Stimulated activated CD4-positive, alpha-beta T cell treated with anti-CD3 and anti-CD28 coated beads, Interleukin-1b, Interleukin-23, amount 100 ng/mL, for 4 hours (primary cell): Measurements from ENCODE around the gene PTPRN.

ENCODE experiments used
- DNase-seq, 2 donors: peaks; one replicate each; pipeline ENCODE4 v3.0.0-alpha.2; 2020; ENCODE audit warnings: low read depth in 2 of 2

The PTPRN gene

DNA sequence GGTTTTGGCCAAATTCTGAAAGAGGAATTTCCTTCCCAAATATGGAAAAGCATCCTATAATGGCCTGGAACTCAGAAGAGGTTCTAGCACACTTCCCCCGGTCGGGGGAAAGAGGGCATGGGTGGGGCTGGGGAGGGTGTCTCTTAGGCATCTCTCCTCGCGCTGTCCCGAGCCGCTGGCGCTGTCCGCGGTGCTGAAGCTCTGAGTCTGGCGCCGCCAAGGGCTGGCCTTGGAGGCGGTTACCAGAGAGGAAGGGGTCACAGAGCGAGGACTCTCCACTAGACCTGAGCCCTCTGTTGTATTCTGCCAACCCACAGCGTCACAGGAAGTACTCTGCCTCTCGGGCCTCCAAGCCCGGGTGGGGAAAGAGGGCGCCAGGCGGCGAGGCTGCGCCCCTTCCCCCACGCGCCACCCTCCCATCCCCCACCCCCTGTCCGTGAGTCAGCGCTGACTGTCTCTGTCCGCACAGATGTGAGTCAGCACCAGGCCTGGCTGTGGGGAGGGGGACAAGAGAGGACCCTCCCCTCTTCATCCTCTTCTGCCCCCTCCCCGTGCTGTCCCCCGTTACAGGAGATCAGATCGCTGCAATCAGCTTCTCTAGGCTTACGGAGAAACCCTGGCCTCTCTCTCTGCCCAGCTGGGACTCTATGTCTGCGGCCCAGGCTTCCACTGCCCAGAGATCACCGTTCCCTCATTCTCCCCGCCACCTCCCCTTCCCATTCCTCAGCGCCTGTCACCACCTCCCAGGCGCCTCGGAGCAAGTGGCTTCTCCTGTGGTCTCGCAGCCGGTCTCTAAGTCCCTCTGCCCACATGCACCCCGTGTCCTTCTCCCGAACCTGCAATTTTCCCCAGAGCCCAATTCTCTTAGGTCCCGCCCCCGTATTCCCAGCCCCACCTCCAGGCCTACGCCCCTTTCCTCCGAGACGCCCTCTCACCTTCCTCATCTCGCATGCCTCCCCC lies 779 bp downstream of the PTPRN start:
- DNase-seq, result peak; percentile 53 to 64

DNA sequence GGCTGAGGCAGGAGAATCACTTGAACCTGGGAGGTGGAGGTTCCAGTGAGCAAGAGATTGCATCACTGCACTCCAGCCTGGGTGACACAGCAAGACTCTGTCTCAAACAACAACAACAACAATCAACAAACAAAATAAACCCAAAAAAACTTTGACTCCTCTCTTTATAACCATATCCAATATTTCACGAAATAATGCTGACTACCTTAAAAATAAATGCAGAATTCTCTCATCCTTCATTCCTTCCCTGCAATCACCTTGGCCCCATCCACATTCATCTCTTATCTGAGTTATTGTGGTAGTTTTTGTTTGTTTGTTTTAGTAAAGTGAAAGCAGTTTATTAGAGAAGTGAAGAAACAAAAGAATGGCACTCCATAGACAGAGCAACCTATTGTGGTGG lies 3.2 kb downstream of the PTPRN start:
- DNase-seq, result no peak

DNA sequence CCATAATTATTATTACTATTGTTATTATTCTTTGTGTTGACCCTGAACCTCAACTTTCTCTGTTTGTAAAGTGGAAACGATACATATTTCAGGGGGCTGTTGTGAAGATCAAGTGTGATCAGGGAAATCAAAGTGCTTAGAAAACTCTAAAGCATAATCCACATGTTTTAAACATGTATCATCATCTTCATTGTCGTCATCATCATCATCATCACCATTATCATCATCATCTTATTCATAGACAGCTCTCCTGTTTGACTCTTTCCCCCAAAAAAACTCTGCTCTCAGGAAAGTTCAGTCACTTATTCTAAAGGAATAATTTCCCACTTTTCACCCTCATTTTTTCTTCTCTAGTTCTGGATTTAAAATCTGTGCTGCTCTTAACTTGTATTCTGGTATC lies 5.0 kb downstream of the PTPRN start:
- DNase-seq, result no peak

DNA sequence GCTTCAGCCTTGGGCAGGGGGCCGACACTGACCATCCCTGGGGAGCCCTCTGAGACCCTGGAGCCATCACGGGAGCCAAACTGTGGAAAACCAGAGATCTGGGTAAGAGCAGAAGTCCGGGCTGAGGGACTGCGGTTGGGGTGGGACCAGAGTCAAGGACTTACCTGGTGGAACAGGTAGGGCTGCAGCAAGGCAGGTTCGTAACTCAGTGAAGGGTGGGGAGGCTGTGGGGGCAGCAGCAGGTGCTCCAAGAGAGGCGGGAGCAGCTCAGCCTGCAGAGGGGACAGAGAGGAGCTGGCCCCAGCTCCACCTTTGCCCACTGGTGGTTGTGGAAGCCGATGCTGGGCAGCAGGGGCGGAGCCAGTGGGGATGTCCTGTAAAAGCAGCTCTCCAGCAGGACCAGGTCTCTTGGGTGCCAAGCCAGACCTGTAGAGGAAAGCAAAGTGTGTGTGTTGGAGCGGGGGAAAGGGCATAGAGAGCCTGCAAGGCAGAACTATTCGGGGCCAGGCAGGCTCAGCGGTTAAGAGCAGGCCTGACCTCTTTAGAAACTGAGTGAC lies 6.7 kb downstream of the PTPRN start:
- no peak for DNase-seq

DNA sequence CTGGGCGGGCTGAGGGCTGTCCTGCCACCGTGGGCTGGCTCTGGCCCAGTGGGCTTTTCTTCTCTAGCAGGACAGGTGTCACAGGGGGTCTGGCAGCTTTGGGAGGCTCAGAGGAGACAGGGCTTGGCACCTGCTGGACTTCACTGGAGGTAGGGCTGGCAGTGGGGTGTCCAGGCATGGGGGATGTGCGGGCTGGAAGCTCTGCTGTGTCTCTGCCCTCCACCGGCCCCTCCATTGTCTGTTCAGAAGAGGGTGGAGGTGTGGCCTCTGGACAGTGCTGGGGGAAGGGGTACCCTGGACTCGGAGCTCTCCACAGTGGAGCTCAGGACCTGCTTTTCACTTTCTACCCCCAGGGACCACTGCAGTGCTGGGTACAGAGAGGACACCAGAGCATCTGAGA lies 9.2 kb downstream of the PTPRN start:
- no peak for DNase-seq

DNA sequence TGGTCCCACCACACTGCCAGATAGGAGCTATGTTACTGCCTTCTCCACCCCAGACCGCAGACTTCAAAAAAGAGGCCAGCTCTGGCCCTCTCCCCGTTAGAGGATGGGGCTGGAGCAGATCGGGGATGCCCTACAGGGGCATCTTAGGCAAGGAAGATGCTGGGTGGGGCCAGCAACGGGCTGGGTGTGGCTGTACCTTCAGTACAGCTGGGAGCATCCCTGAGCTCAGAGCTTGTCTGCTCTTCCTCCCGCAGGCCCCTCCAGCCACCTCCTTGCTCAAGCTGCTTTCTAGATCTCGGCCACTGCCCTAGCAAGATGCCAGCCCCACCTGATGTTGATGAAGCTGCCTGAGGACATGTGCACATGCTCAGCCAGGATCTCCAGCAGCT lies 9.8 kb downstream of the PTPRN start:
- DNase-seq, result no peak

- DNase-seq, result peak; percentile 87 to 92
Observed at GRCh38 chr2:219298759-219299371, 10.3 kb downstream of the PTPRN start.

DNA sequence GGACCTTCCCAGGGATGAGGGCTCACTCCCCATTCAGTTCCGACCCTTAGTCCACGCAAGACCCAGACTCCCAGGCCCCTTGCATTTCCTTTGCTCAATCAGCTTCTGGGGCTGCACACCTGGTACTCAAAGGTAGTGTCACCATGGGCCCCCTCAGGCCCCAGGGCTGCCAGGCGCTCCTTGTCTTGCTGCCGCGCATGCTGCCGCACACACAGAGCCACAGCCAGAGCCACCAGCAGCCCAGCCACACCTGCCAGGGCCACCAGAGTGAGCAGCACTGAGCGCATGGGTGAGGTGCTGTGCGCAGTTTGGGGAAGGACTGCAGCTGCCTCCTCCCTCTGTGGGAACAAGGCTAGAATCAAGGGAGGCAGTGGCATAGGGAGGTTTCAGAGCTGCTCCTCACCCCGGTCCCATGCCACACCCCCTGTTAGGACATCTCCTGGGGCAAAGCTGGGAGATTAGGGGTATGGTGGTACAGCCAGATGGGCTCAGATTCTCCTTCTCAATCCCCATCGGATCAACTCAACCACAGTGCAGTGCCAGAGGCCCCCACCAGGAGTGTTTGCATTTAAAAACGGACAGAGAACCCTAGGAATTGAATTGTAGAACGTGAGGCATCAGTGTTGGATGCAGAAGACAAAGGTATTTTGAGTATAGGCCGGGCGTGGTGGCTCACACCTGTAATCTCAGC lies 11.3 kb downstream of the PTPRN start:
- no peak for DNase-seq

- DNase-seq, result no peak
Observed at GRCh38 chr2:219296631-219297391, 12.4 kb downstream of the PTPRN start.

DNA sequence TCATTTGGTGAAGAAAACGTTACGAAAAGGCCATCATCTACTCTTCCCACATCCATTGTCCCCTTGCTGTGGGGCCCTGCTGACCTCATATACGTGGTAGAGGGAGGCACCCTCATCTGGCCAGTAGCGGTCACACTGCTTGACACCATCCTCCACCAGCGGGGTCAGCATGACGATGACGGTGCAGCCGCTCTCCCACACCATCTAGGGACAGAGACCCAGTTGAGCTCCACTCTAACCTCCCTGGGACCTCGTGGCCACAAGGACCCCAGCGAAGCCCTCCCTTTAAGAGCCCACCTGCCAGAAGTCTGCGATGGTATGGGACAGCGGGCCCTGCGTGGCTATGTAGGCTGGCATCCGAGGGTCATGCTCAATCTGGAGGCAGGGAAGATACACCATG lies 13.1 kb downstream of the PTPRN start:
- DNase-seq, result no peak

DNA sequence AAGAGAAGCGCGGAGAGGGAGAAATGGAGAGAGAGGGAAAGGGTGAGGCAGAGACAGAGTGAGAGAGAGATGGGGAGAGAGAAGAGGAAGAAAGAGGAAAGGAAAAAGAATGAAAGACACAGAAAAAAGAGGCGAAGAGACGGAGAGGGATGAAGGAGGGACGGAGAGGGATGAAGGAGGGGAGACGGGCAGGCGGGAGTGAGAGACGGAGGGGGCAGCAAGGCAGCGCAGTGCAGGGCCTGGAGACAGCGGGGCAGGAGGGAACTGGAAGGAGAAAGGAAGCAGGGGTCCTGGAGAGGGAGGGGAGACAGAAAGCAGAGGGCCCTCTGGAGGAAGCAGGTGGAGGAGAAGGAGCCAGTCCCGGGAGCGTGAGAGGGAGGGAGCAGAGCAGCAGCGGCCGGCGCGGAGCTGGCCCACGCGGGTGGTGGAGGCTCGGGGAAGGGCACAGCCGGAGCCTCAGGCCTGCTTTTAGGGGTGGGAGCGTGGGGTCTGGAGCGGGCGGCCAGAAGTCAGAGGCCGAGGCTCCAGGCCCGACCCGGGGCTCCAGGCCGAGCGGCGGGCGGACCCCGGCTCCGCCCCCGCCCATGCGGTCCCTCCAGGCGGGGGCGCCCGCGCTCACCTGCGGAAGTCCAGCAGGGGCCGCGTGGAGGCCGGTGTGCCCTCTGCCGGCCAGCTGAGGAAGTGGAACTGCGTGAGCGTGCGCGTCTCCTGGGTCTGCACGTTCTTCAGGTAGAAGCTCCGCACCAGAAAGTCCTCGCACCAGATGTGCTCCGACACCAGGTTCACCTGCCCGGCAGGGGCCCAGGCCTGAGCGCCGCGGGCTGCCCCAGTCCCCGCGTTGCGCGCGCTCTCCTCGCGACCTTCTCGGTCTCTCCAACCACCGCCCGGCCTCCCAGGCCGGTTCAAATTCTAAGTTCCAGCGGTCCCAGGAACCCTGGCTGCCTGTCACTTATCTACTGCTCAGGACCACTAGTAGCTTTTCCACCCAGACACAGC lies 14.5 kb downstream of the PTPRN start:
- peak; percentile 88 for DNase-seq

DNA sequence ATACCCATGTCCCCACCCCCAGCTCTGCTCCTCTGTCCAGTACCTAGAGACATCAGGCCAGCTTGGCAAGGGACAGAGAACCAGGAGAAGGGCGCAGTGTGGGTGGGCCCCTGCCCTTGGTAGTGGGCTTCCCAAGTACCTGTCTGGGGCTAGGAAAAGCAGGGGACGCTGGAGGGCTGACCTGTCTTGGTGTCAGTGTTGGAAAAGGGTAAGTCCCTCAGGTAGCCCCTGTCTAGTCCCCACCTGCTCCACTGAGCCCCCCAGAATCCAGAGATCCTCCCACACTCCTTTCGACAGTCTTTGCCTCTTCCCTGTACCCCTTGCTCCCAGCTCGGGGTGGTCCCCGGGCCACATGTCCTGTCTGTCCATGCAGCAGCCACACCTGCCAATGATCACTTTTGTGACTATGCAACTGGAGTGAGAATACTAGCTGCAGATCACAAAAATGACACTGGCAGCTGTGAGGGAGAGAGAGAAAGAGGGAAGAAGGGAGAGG lies 15.4 kb downstream of the PTPRN start:
- DNase-seq, result no peak

DNA sequence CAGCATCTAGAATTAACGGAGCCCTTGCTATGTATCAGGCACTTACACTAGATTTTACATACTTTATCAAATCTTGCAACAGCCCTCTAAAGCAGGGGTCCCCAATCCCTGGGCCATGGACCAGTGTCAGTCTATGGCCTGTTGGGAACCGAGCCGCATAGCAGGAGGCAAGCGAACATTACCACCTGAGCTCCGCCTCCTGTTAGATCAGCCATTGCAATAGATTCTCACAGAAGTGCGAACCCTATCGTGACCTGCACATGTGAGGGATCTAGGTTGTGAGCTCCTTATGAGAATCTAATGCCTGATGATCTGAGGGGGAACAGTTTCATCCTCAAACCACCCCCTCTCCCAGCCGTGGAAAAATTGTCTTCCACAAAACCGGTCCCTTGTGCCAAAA lies 16.6 kb downstream of the PTPRN start:
- DNase-seq, result no peak

- no peak for DNase-seq
Observed at GRCh38 chr2:219291910-219292490, 17.2 kb downstream of the PTPRN start.

- no peak for DNase-seq
Observed at GRCh38 chr2:219291394-219291793, 17.8 kb downstream of the PTPRN start.

- DNase-seq, result no peak
Observed at GRCh38 chr2:219290381-219291171, 18.6 kb downstream of the PTPRN start.

DNA sequence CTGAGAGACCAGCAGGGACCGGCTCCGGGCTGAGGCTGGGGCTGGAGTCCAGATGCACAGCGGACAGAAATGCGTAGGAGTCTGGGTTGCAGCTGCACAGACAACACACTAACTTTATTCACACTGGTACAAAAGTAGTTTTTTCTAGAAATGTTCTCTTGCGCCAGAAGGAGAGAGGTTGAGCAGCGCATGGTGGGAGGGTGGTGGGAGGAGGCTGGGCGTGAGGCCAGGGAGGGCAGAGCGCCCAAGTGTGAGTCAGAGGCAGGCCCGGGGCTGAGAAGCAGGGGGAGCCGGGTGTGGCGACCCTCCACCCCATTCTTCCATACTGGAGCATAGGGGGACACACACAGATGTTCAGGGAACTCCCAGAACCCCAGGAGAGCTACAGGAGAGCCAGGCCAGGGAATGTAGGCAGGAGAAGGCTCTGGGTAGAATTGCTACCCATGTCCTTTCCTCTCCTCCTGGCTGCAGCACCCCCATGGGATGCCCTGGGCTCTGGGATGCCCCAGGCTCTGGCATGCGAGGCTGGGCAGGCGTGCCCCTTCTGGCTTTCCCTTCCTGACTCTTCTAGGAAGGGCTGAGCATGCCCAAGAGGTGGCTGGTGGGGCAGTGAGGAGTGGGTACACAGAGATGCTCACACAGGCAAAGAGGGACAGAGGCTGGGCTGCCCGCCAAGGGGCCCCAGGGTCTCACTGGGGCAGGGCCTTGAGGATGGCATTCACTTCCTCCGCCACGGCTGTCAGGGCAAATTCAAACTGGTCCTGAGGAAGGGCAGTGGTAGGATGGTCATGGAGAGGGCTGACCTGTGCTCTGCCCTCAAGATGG lies 19.5 kb downstream of the PTPRN start:
- DNase-seq, result no peak

- DNase-seq, result no peak
Observed at GRCh38 chr2:219289195-219289536, 20.0 kb downstream of the PTPRN start.
